Prostate gland (tissue), 2 donors: ENCODE data around the gene COG5.

Experiments used
- CTCF ChIP-seq, 4 experiments: fragments of 200-600 bp in 2 of 4; fragments of 450-650 bp in 2 of 4; sonication (generic) in 2 of 4; IDR thresholded peaks; 1 replicate in 3 of 4; 2 replicates in 1 of 4; pipeline ENCODE4 v1.5.1; 2016 to 2019; ENCODE audit warnings: antibody characterized with exemption in 4 of 4, mild to moderate bottlenecking in 2 of 4, moderate library complexity in 2 of 4
- POLR2AphosphoS5 ChIP-seq: sonication (generic); formaldehyde crosslinking; IDR thresholded peaks from one replicate; pipeline ENCODE4 v1.6.1; 2017; ENCODE audit warnings: antibody characterized with exemption

GRCh38 chr7:107503687-107504086 lies 60.0 kb downstream of the COG5 start:
- TF ChIP-seq CTCF (IDR thresholded peaks at IDR 0.05), result no peak
- TF ChIP-seq POLR2AphosphoS5, result no peak
